GM21786 (cell line): ENCODE measurements around the gene MORN1.
"Not testable (repeated sequence)": the region's sequence is repeated elsewhere in the genome, so short reads cannot be mapped to it uniquely, and the experiment has no call there.

Source experiments
- ATAC-seq: cut with Tn5 transposase; IDR thresholded peaks from one replicate; pipeline ENCODE4 v1.9.1; 2021; ENCODE audit not compliant: unreplicated experiment

The MORN1 gene

GRCh38 chr1:2341706-2342383 is 49.5 kb downstream of the MORN1 start:
- ATAC-seq = no peak

- ATAC-seq = no peak
Observed at GRCh38 chr1:2340918-2341254, 50.5 kb downstream of the MORN1 start.

DNA sequence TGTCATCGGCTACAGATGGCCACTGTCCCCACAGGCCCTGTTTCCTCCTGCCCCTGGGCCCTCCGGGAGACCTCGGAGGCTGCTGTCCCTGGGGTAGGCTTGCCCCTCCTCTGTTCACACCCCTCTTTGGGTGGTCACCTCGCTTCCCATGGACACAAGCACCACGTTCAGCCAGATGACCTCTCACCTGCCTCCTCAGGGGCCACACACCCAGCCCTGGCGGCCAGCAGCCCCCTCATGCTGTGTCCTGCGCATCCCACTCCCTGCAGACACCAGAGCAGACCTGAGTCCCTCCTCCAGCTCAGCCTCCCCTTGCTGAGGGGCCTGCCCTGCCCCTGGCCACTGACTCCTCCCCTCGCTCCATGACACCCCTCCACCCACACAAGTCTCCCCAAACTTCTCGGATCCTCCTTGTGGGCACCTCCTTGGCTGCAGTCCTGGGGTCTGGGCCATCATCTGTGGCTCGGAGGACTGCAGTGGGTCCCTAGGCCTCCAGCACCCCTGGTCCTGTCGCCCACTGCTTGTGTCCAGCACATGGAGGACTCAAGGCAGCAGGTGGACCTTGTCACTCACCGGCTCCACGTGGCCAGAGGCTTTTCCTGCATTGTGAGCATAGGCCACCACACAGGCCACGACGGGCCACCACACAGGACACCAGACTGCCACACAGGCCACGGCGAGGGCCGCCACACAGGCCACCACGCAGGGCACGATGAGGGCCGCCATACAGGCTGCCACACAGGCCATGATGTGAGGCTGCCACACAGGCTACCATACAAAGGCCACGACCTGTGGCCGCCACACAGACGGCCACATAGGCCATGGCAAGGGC is 51.1 kb downstream of the MORN1 start:
- ATAC-seq = no peak

DNA sequence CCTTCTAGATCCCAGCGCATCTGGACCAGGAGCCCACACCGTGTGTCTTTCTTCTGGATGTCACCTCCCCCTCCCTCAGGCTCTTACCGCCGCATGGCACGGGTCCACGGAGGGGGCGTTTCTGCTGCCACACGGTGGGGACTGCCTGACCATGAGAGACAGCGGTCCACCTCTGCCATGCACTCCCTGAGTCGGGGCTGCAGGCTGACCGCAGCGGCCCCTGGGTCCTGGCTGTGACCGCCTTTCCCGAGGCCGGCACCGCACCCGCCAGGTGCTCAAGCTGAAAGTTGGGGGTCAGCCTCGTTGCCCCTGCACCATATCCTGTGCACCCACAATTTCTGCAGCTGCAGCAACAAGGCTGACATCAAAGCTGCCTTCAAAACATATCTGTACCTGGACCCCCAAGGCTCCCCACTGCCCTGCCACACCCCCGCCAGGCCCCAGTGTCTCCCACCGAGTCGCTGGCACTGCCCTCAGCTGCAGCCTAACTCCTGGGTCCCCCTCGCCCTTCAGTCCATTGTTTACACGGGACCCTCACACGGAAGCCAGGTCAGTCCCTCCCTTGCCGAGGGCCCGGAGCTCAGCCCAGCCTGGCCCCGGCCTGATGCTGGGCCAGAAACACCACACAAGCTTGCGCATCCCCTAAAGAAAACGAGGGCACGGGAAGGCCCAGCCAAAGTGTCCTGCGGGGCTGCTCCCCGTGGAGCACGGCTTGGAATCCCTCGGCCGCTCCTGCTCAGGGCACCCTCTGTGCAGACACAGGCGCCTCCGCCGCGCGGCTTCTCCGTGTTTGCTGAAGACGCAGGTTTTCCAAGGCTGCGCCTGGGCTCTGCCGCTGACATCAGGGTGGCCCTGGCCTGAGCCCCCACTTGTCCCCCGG is 51.9 kb downstream of the MORN1 start:
- ATAC-seq = no peak

DNA sequence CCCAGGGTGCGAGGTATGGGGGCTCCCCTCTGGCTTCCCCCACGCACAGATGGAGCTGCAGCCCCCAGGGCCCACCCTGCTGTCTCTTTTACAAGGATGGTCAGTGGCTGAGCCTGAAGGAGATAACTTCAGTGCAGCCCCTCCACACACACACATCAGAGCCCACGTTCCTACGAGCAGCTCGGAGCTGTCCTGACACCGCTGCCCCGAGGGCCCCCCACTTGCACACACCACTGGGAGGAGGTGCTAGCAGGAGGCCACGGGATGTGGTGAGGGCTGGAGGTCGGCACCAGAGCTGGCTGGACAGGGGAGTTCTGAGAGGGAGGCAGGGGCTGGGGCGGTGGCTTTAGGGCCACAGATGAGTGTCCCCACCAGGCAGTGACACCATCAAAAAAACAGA is 53.9 kb downstream of the MORN1 start:
- ATAC-seq = no peak

GRCh38 chr1:2337081-2337480 is 54.3 kb downstream of the MORN1 start:
- no peak for ATAC-seq

DNA sequence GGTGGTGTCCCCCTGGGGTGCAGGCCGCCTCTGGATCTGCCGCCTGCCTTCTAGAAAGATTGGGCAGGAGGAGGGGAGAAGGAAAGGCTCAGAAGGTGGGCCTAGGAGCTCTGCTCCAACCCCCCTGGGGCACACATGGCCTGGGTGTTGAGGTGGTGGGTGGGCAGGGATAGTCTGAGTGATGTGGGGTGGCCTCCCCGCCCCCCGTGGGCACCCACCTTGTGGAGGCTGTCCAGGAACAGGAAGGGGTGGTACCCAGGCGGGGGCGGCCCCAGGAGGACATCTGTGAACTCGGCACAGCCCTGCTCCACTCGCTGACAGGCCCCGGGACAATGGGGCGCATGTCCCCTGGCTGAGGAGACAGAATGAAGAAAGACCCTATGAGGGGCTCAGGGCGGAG is 54.9 kb downstream of the MORN1 start:
- ATAC-seq = no peak

DNA sequence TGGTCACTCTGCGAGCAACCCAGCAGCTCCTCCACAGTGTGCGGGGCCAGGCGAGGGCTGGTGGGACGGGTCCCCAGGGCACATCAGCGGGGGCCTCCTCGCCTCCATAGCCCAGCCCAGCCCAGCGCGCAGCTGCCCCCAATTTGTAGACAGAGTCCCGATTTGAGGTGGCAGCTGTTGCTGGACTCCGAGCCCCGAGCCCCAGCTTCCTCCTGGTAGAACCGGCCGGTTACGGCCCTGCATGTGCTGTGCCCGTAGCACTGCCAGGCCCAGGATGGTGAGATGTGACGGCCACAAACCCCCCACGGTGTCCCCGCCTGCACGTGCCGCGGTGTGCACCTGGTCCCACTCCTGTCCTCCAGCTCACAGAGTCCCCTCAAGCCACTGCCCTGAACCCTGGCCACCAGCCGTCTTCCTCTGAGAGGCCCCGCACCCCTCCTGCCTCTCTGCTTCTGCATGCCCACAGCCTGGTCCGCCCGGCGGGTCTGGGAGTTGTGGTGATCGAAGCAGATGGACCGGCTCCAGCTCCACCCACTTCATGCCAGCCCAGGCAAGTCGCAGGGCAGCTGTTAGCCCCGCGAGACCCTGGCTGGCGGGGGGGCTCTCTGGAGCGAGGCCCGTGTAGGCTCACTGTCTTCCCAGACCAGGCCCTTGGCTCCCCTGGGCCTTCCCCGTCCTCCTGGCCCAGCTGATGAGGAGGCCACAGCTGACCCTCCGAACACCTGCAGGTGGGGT is 55.5 kb downstream of the MORN1 start:
- no peak for ATAC-seq

GRCh38 chr1:2334883-2335534 is 56.3 kb downstream of the MORN1 start:
- ATAC-seq = no peak

DNA sequence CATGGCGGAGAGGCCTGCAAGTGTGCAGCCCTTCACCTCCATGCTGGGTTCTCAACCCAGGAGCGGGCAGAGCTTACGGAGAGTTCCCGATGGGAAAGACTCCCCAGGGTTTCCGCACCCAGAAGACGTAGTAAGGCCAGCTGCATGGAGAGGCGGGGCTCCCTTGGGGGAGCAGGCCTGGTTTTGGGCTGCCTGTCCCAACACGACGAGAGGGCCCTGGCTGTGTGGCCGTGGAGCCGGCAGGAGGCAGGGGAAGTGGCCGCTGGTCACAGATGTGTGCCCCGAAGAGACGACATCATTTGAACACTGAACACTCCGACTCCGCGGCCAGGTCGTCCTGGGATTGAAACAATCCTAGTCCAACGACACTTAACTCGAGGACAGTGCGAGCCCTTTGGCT is 57.0 kb downstream of the MORN1 start:
- ATAC-seq = no peak

DNA sequence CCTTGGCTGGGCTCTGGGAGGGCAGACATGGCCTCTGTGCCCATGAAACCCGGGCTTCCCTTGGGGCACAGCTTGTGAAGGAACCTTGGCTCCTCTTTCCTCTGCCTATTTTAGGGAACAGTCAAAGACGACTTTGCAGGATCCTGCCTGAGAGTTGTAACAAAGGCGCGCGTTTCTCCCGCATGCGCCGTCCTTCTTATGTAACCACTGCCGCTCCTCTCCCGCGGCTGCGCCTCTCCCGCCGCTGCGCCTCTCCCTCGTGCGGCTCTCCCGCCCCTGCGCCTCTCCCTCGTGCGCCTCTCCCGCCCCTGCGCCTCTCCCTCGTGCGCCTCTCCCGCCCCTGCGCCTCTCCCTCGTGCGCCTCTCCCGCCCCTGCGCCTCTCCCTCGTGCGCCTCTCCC is 59.8 kb downstream of the MORN1 start:
- not testable (repeated sequence) for ATAC-seq

- no peak for ATAC-seq
Observed at GRCh38 chr1:2331200-2331544, 60.2 kb downstream of the MORN1 start.

DNA sequence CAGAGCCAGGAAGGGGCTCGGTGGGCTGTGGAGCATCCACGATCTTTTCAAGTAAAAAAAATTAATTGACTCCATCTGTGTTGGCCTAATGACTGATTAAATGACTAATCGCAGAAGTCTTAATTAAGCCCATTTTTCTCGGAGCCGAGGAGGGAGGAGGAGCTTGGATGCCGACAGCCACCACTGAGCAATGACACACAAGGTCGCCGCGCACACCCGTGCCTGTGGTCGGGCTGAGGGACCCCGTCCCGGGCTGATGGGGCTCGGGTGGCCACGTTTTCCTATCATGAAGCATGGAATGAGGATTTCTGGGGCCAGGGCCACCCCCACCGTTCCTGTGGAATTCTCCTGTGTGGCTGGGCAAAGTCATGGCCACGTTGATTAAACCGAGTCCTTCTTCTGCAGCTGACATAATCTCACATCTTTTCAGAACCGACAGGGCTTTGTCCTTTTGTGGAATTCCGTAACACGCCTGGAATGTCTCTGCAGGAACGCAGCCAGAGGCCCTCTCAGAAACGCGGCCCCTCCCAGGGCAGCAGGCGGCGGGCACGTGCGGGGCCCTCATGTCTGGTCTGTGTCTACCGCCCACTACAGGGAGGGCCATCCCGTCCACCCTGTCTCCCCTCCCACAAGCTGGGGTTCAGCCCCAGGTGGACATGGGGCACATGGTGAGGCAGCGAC is 60.7 kb downstream of the MORN1 start:
- no peak for ATAC-seq

GRCh38 chr1:2330035-2330434 is 61.3 kb downstream of the MORN1 start:
- no peak for ATAC-seq

DNA sequence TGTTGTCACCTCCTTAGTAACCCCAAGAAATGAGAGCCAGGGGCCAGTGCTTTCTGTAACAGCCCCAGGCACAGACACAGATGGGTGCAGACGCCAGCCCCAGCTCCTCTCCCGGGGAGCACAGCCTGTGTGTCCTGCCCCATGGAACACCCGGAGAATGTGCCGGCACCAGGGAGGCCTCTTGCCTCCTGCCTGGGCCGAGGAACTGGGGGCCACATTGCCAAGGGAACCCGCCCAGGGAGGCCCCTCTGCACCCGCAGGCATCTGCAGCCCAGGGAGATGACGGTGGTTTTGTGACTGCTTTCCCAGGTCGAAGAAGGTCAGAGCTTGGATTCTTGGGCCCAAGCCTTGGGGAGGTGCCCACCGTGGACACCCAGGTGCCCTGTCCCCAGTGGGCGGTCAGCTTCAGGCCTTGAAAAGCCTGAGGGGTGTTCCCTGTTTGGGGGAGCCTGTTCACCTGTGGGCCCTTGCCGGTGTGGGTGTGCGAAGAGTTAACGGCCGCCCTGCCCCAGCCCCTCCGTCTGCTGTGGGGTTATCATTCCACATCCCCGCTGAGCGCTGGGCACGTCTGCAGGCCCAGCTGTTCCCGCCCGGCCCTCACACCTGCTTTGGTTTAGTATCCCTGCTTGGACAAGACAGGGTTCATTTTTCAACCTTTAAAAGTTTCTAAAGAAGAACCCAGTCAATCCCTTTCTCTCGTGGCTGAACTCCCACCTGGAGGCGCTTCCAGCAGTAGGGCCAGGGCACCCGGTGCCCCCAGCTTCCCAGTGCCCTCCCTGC is 62.5 kb downstream of the MORN1 start:
- no peak for ATAC-seq

- ATAC-seq = no peak
Observed at GRCh38 chr1:2327841-2328240, 63.5 kb downstream of the MORN1 start.

DNA sequence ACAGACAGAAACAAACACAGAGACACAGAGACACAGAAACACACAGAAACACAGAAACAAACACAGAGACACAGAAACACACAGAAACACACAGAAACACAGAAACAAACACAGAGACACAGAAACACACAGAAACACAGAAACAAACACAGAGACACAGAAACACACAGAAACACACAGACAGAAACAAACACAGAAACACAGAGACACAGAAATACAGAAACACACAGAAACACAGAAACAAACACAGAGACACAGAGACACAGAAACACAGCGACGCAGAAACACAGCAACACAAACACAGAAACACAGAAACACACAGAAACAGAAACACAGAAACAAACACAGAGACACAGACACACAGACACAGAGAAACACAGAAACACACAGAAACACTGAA is 64.2 kb downstream of the MORN1 start:
- ATAC-seq = not testable (repeated sequence)

DNA sequence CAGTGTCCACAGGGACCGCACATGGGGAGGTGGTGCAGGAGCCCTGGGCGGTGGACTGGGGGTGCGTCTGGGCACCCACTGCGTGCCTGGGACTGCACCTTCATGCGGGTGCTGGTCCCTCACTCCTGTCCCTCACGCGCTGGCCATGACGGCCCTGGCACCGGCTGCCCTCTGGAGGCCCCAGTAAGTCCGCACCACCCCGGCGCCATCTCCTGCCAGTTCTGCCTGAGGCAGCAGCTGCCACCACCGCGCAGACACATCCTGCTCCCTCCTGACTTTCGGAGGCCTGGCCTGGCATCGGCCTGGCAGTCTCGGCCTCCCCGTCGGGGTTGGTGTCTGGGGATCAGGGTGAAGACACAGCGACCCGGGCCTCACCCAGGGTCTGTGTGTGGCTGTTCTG is 64.8 kb downstream of the MORN1 start:
- no peak for ATAC-seq
